NB4 (cell line): ENCODE data around the gene TMEM184C.

Experiments
- POLR2A ChIP-seq: IDR thresholded peaks from 2 replicates; pipeline ENCODE4 v1.6.1; 2011; ENCODE audit warnings: mild to moderate bottlenecking; ENCODE audit not compliant: insufficient read length; ENCODE audit errors: extremely low read depth
- TF ChIP-seq, protein P1 (sequence below): IDR thresholded peaks from one replicate; pipeline ENCODE4 v1.5.1; 2012; ENCODE audit warnings: low read depth, low read length

DNA sequence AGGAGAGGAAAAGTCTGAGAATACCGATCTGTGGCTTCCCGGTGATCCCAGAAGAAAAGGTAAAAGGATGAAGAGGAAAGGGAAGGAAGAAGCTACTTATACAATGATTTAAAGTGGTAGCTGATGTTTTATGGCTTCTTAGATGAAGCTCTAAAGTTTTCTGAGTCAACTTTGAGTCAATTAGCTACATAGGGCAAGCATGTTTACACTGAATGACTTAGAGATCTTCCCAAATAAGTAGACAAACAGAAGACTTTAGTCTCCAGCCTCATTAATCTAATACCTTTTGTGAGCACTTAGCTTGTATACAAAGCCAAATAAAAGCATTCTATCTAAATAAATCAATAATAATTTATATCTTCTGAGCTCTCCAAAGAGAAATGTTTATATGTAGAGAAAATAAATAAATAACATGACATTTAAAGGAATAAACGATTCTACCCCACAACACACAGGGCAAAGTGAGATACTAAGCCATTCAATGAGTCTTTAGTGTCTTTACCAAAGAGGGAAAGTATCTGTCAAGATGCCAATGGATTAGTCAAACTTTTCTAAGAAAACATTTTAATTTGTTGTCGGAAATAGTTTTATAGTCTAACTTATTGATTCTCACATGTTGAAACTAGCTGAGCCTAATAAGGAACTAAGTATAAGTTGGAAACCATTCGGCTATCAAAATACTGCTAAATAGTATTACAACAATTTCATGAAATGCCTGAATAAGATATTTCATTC, 46.0 kb upstream of the TMEM184C start:
- no peak for TF ChIP-seq POLR2A
- TF ChIP-seq, protein P1, sequence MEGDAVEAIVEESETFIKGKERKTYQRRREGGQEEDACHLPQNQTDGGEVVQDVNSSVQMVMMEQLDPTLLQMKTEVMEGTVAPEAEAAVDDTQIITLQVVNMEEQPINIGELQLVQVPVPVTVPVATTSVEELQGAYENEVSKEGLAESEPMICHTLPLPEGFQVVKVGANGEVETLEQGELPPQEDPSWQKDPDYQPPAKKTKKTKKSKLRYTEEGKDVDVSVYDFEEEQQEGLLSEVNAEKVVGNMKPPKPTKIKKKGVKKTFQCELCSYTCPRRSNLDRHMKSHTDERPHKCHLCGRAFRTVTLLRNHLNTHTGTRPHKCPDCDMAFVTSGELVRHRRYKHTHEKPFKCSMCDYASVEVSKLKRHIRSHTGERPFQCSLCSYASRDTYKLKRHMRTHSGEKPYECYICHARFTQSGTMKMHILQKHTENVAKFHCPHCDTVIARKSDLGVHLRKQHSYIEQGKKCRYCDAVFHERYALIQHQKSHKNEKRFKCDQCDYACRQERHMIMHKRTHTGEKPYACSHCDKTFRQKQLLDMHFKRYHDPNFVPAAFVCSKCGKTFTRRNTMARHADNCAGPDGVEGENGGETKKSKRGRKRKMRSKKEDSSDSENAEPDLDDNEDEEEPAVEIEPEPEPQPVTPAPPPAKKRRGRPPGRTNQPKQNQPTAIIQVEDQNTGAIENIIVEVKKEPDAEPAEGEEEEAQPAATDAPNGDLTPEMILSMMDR = no peak
